ENCODE data around the gene LRRC61.

The LRRC61 gene

DNA sequence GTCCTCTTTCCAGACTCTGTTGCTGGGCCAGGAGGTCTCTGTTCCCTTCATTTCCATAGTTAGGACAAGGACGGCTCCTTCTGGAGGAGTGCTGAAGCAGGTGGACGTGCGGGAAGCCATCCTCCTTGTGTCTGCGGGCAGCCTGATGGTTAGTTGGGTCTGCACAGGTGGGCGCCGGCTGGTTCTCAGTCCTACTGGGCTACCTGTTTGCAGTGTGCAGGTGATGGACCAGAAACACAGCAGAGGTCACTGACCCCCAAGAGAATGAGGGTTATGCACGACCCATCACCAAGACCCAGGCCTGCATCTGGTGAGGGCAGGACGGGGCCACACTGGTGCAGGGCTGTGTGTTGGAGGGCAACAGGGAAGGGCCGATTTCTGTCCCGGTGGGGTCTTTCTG is 10.5 kb downstream of the LRRC61 start:
- DNase-seq, result no peak

DNA sequence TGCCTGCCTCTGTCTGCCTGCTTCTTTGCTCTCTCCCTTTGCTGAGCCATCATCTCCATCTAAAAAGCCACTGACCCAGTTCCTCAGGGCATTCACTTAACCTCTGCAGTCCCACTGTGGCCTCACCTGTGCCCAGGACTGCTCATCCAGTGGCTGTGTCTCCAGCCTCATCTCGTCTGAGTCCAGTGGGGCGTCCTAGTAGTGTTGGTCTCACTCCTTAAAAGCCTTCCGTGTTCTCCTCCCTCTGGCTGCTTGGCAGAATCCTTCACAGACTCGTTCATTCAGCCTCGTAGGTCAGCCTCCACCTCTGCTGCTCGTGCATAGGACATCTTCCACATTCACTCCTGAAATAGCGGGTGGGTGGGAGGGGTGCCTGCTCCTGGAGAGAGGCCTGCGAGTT is 11.0 kb downstream of the LRRC61 start:
- no peak for DNase-seq

DNA sequence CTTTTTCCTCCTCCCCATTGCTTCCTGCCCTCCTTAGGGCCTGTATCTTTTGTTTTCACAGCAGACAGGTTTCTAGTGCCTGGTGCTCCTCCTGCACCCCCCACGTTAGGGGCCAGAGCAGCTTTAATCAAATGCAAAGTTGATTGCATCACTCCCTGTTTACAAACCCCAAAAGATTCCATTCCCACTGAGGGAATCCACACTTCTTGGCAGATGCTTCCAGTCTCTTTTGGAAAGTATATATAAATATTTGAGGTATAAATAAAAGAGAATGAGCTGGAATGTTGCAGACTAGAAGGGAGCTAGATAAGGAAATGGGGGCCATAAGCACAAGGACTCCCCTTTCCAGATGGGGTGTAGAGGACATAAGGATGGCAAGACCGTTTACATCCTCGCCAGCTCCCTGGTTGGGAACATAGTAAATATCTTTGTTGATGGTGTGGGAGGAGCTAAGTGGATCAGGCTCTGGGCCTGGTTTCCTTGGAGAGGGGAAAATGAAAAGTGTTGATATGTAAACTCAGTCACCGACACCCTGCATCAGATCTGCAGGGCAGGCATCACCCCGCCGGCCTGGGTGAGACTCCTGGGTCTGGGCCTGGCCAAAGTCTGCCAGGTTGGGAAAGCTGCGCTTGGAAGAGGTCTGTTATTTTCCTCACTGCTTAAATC is 12.1 kb downstream of the LRRC61 start:
- no peak for DNase-seq

DNA sequence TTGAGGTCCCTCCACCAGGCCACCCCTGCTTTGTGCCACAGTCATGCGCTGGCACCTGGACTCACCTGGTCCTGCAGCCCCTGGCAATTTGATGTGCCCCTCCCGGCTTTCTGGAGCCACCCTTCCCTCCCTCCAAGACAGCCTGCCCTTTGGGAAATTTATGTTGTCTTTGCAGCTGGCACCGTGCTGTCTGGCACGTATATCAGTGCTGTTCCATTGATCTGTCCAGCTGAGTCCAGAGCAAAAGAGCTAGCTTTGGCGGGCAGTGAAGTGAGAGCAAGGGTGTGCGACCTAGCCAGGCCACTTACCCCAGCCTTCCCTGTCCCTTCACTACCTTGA is 12.6 kb downstream of the LRRC61 start:
- DNase-seq, result no peak

GRCh38 chr7:150336746-150337145 is 13.6 kb downstream of the LRRC61 start:
- no peak for DNase-seq

- DNase-seq, result no peak
Measured at GRCh38 chr7:150337179-150337578, 14.0 kb downstream of the LRRC61 start.

GRCh38 chr7:150337659-150338081 is 14.5 kb downstream of the LRRC61 start:
- no peak for DNase-seq

DNA sequence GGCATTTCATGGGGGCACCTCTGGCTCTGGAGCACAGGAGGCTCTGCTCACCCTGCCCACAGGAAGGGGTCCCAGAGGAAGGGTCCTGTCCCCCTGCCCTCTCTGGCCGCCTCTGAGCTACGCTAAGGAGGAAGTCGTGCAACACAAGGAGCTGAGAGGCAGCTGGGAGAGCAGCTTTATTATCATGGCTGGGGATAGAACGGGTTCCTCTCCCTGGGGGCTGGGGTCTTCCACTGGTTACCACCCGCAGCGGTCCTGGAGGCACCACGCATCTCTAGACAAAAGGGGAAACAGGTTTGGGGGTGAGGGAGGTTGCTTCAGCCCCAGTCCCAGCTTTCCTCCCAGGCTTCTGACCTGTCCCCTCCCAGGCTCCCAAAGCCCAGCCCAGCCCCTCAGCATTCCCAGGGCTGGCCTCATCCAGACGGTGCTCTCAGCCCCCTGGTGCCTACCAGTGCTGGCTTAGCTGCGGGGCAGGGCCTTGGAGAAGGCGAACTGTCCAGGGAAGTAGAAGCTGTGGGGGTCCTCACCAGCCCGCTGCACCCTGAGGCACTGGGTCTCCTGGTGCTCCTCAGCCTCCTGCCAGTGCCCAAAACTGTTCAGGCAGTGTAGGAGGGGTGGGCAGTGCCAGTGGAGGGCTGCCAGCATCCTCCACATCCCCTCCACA is 15.1 kb downstream of the LRRC61 start:
- no peak for DNase-seq

DNA sequence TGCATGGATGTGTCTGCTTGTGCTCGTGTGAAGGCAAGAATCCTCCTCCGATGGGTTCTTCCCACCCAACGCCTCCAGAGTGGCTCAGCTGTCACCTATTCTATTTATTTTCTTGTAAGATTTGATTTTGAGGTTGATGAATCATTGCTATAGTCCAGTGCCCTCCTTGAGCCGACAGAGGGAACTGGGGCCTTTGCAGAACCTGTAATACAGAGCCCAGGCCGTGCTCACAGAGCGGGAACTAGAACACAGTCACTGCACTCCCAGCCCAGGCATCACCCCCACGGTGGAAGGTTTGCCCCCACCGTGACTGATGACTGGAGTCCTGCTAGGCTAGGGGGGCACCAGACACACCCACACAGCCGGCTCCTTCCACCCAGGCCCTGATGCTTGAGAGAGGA is 16.3 kb downstream of the LRRC61 start:
- DNase-seq, result no peak

DNA sequence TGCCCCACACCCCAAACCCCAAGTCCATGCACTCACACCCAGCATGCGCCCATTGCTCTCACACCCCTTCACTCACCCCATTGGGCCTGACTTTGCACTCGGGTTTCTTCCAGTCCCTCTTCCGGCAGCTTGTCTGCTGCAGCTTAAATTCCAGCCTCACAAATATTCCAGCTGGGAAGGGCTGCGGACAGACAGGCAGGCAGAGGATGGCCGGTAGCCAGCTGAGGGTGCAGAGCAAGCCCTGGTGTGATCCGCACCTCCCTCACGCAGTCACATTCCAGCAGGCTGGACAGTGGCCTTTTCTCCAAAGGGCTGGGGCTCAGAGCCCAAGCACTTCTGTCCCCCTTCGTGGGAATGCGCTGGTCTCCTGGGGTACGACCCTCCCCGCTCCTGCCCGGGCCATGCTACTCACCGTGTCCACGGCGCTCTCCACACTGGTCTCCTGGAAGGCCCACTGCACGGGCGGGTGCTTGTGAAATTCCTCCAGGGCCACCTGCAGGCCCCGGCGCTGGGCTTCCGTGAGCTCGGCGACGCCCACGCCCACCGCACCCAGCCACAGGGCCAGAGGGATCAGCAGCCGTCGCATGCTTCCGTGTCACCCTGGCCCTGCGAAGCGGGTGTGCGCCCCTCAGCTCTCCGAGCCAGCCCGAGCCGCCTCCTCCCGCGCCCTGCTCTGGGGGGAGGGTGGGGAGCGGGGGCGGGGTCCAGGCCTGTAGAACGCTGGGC is 17.0 kb downstream of the LRRC61 start:
- no peak for DNase-seq

DNA sequence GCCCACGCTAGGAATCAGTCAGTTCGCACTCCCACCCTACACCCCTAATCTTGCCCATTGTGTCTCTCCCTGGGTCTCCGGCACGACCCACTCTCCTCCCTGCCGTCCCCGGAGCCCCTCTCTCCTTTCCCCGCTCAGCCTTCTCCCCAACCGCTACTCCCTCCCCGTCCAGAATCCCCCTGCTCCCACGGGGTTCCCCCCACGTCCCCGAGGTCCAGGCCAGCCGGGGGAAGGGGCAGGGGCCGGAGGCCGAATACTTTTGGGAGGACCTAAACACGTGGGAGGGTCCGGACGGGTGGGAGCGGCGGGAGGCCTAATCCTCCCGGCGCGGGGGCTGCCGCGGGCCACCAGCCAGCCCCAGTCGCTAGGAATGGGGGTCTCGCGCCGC is 17.7 kb downstream of the LRRC61 start:
- no peak for DNase-seq

DNA sequence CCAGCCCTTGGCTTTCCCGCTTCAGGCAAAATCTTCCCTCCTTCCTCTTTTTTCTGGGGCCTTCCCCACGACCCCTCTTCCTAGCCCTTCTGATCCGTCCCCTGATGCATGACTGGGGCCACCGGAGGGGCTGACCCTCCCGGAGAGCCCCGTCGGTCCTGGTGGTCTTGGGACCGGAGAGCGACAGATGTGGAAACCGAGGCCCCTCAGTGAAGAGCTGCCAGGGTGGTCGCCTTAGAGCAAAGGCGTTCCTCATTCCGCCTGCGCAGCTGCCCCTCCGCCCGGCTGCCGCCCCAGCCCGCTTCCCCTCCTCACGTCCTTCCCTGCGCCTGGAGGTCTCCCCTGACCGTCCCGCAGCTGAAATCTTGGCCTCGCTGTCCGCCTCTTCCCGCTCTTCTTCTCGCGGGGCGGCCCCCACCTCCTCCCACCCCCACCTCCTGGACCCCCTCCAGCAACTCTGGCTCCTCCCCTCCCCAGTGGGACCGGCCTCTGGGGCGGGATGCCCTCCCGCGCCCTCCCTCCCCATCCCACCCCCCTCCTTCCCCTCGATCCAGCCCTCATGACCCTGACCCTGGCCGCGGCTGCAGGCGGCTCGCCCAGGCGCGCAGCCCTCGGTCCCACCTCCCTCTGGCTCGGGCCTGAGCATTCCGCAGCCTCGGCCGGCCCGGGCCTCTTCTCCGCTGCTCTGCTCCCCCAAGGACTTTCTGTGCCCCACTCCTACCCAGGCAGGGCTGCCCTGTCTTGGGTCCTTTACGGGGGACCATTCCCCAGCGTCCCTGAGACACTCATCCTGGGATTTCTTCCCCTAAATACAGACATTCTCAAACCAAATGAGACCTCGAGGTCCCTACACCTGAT is 18.3 kb downstream of the LRRC61 start, which contains the start of gene RARRES2:
Gene RARRES2, minus strand, starts transcription at position 367 of the 858 bp plus-strand sequence. CDS start 1,020 bp downstream, outside the sequence.
- DNase-seq, result no peak

GRCh38 chr7:150342121-150342408 is 18.9 kb downstream of the LRRC61 start:
- DNase-seq, result no peak

DNA sequence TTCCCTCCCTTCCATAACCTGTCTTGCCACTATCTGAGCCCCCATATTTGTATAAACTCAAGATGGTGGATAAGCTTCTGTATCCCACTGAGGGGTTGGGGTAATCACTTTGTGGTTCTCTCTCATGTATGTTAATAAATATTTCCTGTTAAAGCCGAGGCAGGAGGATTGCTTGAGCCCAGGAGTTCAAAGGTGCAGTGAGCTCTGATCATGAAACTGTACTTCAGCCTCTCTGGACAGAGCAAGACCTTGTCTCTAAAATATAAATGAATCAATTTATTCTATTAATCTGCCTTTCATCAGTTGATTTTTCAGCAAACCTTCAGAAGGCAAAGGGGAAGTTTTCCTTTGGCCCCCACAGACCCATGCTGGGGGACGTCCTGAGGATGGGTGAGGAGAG is 20.1 kb downstream of the LRRC61 start:
- DNase-seq, result no peak

- no peak for DNase-seq
Measured at GRCh38 chr7:150344299-150344698, 21.1 kb downstream of the LRRC61 start.

- no peak for DNase-seq
Measured at GRCh38 chr7:150345012-150345411, 21.9 kb downstream of the LRRC61 start.

GRCh38 chr7:150346922-150347321 is 23.8 kb downstream of the LRRC61 start:
- no peak for DNase-seq

DNA sequence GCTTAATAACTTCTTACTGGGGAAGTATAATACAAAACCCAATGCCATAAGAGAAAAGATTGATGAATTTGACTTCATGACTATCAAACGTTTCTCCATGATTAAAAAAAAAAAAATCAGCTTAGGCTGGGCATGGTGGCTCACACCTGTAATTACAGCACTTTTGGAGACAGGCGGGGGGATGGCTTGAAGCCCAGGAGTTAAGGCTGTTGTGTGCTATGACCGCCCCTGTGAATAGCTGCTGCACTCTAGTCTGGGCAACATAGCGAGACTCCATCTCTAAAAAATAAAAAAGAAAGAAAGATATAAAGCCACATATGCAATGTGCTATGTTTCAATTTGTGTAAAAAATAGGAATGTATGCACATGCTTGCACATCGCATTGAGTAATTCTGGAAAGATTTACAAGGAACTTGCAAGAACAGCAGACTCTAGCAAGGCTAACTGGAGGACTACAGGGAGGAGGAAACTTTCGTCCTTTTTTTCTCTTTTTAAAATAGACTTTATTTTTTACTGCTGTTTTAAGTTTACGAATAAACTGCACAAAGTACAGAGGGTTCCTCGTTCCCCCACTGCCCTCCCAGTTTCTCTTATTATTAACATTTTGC is 28.5 kb downstream of the LRRC61 start:
- no peak for DNase-seq

DNA sequence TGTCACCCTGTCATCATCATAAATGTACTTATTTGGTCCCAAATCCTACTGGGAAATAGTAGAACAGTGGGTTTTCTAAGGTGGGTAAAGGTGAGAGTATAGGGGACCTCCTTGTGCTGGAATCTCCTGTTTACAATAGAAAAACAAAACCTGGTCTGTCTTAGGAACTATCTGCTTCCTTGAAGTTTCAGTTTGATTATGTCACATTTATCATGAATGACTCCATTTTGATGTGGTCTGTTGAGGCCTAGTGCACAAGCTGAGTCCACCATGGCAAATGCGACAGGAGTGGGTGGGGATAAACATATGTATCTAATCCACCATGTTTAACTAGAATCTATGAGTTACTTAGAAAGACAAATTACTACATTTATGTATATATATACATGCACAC is 32.5 kb downstream of the LRRC61 start:
- DNase-seq, result no peak

- DNase-seq, result peak; percentile 44
Measured at GRCh38 chr7:150356265-150356897, 33.2 kb downstream of the LRRC61 start.

- DNase-seq, result peak; percentile 58
Measured at GRCh38 chr7:150357270-150357669, 34.1 kb downstream of the LRRC61 start.

- no peak for DNase-seq
Measured at GRCh38 chr7:150357771-150358427, 34.7 kb downstream of the LRRC61 start.

Data from activated CD4-positive, alpha-beta T cell treated with anti-CD3 and anti-CD28 coated beads, Interleukin-2, Interleukin-6, amounts not matched to agents 100 ng/mL and 50 ng/mL, durations not matched to agents 16 hours and 8 hours (primary cell).